Stimulated activated CD4-positive, alpha-beta T cell treated with anti-CD3 and anti-CD28 coated beads, TNF-alpha, amount 100 ng/mL, for 1 hour (primary cell): ENCODE measurements around the gene USP12.

Source experiments
- DNase-seq, 3 donors: peaks; one replicate each; pipeline ENCODE4 v3.0.0-alpha.2; 2020; ENCODE audit warnings: low read depth in 3 of 3, low spot score in 1 of 3

USP12 gene

GRCh38 chr13:27038323-27038722 is 133.3 kb downstream of the USP12 start:
- DNase-seq: no peak

- DNase-seq: no peak
Measured at GRCh38 chr13:27037571-27037970, 134.0 kb downstream of the USP12 start.

- DNase-seq: no peak
Measured at GRCh38 chr13:27037171-27037570, 134.4 kb downstream of the USP12 start.

GRCh38 chr13:27036236-27036981 is 135.2 kb downstream of the USP12 start:
- DNase-seq: no peak

GRCh38 chr13:27035892-27036235 is 135.7 kb downstream of the USP12 start:
- DNase-seq: no peak

GRCh38 chr13:27034678-27035111 is 136.9 kb downstream of the USP12 start:
- no peak for DNase-seq

- no peak for DNase-seq
Measured at GRCh38 chr13:27028683-27029480, 142.7 kb downstream of the USP12 start.

- no peak for DNase-seq
Measured at GRCh38 chr13:27027086-27027667, 144.4 kb downstream of the USP12 start.

- no peak for DNase-seq
Measured at GRCh38 chr13:27026396-27026795, 145.2 kb downstream of the USP12 start.

- DNase-seq: no peak
Measured at GRCh38 chr13:27024776-27025492, 146.7 kb downstream of the USP12 start.

GRCh38 chr13:27024074-27024461 is 147.5 kb downstream of the USP12 start:
- no peak for DNase-seq

GRCh38 chr13:27023385-27024073 is 148.1 kb downstream of the USP12 start:
- no peak for DNase-seq

GRCh38 chr13:27022571-27023311 is 148.9 kb downstream of the USP12 start:
- no peak for DNase-seq

- DNase-seq: no peak
Measured at GRCh38 chr13:27020415-27020814, 151.2 kb downstream of the USP12 start.

- no peak for DNase-seq
Measured at GRCh38 chr13:27018882-27019281, 152.7 kb downstream of the USP12 start.

GRCh38 chr13:27018344-27018861 is 153.2 kb downstream of the USP12 start:
- DNase-seq: no peak

GRCh38 chr13:27016875-27017274 is 154.7 kb downstream of the USP12 start:
- DNase-seq: no peak
